GM18867 (cell line): ENCODE data around the gene MAMDC2.
"Not testable (repeated sequence)": the region's sequence is repeated elsewhere in the genome, so short reads cannot be mapped to it uniquely, and the experiment has no call there.

Experiments
- ATAC-seq: cut with Tn5 transposase; IDR thresholded peaks from one replicate; pipeline ENCODE4 v1.9.1; 2021; ENCODE audit warnings: mild to moderate bottlenecking, moderate library complexity; ENCODE audit not compliant: unreplicated experiment

Gene MAMDC2

GRCh38 chr9:70170151-70170790, 126.6 kb downstream of the MAMDC2 start:
- ATAC-seq, result no peak

GRCh38 chr9:70172532-70172931, 128.9 kb downstream of the MAMDC2 start:
- no peak for ATAC-seq

GRCh38 chr9:70177121-70177520, 133.5 kb downstream of the MAMDC2 start:
- no peak for ATAC-seq

- no peak for ATAC-seq
Observed at GRCh38 chr9:70192707-70193106, 149.1 kb downstream of the MAMDC2 start.

- no peak for ATAC-seq
Observed at GRCh38 chr9:70195456-70195855, 151.8 kb downstream of the MAMDC2 start.

- no peak for ATAC-seq
Observed at GRCh38 chr9:70197216-70198044, 153.8 kb downstream of the MAMDC2 start.

- ATAC-seq, result not testable (repeated sequence)
Observed at GRCh38 chr9:70204743-70205142, 161.1 kb downstream of the MAMDC2 start.

GRCh38 chr9:70205366-70206020, 161.8 kb downstream of the MAMDC2 start:
- ATAC-seq, result no peak

GRCh38 chr9:70217029-70217428, 173.4 kb downstream of the MAMDC2 start:
- ATAC-seq, result no peak

- no peak for ATAC-seq
Observed at GRCh38 chr9:70218767-70219166, 175.1 kb downstream of the MAMDC2 start.

- no peak for ATAC-seq
Observed at GRCh38 chr9:70220216-70220615, 176.6 kb downstream of the MAMDC2 start.

GRCh38 chr9:70222354-70222753, 178.7 kb downstream of the MAMDC2 start:
- no peak for ATAC-seq

- no peak for ATAC-seq
Observed at GRCh38 chr9:70228118-70228517, 184.5 kb downstream of the MAMDC2 start.

- ATAC-seq, result no peak
Observed at GRCh38 chr9:70228611-70229010, 185.0 kb downstream of the MAMDC2 start.

- no peak for ATAC-seq
Observed at GRCh38 chr9:70229026-70229425, 185.4 kb downstream of the MAMDC2 start.

- ATAC-seq, result no peak
Observed at GRCh38 chr9:70229579-70229978, 185.9 kb downstream of the MAMDC2 start.

- no peak for ATAC-seq
Observed at GRCh38 chr9:70232476-70232875, 188.8 kb downstream of the MAMDC2 start.

- ATAC-seq, result not testable (repeated sequence)
Observed at GRCh38 chr9:70234208-70234607, 190.6 kb downstream of the MAMDC2 start.

GRCh38 chr9:70245952-70246351, 202.3 kb downstream of the MAMDC2 start:
- ATAC-seq, result not testable (repeated sequence)

- no peak for ATAC-seq
Observed at GRCh38 chr9:70250221-70250620, 206.6 kb downstream of the MAMDC2 start.

- ATAC-seq, result no peak
Observed at GRCh38 chr9:70255486-70255885, 211.8 kb downstream of the MAMDC2 start.

- no peak for ATAC-seq
Observed at GRCh38 chr9:70256123-70256551, 212.5 kb downstream of the MAMDC2 start.
